OCI-LY1 (cell line): Measurements from ENCODE around the gene SLC29A2.

Experiments
- EZH2 ChIP-seq: fragments of 200-600 bp; sonication (generic), shearing (Covaris generic); IDR thresholded peaks from 2 replicates; pipeline ENCODE4 v1.8.0; 2017; ENCODE audit warnings: borderline replicate concordance, mixed run types, mild to moderate bottlenecking, antibody characterized with exemption, low read length, moderate library complexity, mixed read lengths
- TF ChIP-seq, protein P1 (sequence below): fragments of 200-600 bp; sonication (generic), shearing (Covaris generic); IDR thresholded peaks from 2 replicates; pipeline ENCODE4 v1.5.1; 2017; ENCODE audit warnings: mild to moderate bottlenecking, antibody characterized with exemption, low read length, moderate library complexity, mixed read lengths

DNA sequence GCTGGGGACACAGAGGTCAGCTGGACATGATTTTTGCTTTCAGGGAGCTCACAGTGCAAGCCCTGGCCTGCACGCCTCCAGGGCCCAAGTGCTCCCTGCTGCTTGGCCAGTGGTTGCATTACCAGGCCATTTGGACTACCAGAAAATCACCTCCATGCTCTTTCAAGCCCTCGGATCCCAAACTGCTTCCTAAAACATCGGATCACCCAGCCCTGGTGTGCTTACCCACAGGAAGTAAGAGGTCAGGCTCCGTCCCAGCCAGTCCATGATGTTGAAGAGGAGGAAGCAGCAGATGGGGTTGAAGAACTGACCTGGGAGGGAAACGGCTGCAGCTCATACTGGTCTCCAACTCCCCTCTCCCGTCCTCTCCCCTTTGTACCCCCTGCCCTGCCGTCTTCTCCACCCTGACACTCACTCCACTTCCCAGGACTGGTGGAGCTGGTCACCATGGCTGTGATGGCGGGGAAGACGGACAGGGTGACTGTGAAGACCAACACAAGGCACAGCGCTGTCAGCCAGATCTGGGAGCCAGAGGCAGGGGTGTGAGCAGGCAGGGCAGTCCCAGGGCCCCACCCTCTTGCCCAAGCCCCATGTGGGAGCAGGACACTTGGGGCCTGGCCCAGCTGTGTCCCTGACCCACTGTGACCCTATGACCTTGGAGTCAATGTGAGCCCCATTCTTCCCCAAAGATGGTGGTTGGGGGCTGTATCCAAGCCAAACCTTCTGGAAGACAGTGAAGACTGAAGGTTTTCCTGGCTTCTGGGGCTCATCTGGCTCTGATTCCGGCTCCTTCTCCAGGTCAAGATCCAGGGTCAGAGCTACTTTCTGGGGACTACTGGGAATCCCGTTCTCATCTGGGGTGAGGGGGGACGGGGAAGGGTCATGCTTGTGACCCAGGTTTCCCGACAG is 5.6 kb downstream of the SLC29A2 start:
- TF ChIP-seq, protein P1, sequence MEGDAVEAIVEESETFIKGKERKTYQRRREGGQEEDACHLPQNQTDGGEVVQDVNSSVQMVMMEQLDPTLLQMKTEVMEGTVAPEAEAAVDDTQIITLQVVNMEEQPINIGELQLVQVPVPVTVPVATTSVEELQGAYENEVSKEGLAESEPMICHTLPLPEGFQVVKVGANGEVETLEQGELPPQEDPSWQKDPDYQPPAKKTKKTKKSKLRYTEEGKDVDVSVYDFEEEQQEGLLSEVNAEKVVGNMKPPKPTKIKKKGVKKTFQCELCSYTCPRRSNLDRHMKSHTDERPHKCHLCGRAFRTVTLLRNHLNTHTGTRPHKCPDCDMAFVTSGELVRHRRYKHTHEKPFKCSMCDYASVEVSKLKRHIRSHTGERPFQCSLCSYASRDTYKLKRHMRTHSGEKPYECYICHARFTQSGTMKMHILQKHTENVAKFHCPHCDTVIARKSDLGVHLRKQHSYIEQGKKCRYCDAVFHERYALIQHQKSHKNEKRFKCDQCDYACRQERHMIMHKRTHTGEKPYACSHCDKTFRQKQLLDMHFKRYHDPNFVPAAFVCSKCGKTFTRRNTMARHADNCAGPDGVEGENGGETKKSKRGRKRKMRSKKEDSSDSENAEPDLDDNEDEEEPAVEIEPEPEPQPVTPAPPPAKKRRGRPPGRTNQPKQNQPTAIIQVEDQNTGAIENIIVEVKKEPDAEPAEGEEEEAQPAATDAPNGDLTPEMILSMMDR = no peak
- no peak for TF ChIP-seq EZH2
